Stimulated activated CD4-positive, alpha-beta T cell treated with anti-CD3 and anti-CD28 coated beads, TNF-alpha, amount 100 ng/mL, for 1 hour (primary cell): ENCODE measurements around the gene CAPSL.
"Not testable (repeated sequence)": the region's sequence is repeated elsewhere in the genome, so short reads cannot be mapped to it uniquely, and the experiment has no call there.

Experiments used
- DNase-seq, 3 donors: peaks; one replicate each; pipeline ENCODE4 v3.0.0-alpha.2; 2020; ENCODE audit warnings: low read depth in 3 of 3, low spot score in 1 of 3

Gene CAPSL

GRCh38 chr5:35877655-35878054 is 60.8 kb downstream of the CAPSL start:
- DNase-seq: no peak

GRCh38 chr5:35876922-35877321 is 61.5 kb downstream of the CAPSL start:
- no peak for DNase-seq

GRCh38 chr5:35876454-35876853 is 62.0 kb downstream of the CAPSL start:
- no peak for DNase-seq

GRCh38 chr5:35870605-35871004 is 67.8 kb downstream of the CAPSL start:
- no peak for DNase-seq

- DNase-seq: no peak
Observed at GRCh38 chr5:35869685-35870277, 68.6 kb downstream of the CAPSL start.

- no peak for DNase-seq
Observed at GRCh38 chr5:35867998-35868397, 70.4 kb downstream of the CAPSL start.

GRCh38 chr5:35863159-35863558 is 75.3 kb downstream of the CAPSL start:
- no peak for DNase-seq

GRCh38 chr5:35862126-35862525 is 76.3 kb downstream of the CAPSL start:
- DNase-seq: no peak

GRCh38 chr5:35861718-35862117 is 76.7 kb downstream of the CAPSL start:
- DNase-seq: no peak

GRCh38 chr5:35860686-35861085 is 77.7 kb downstream of the CAPSL start:
- DNase-seq: no peak

GRCh38 chr5:35859101-35859661 is 79.2 kb downstream of the CAPSL start:
- DNase-seq: no peak

GRCh38 chr5:35857606-35858205 is 80.7 kb downstream of the CAPSL start:
- DNase-seq: no peak

- no peak for DNase-seq
Observed at GRCh38 chr5:35856765-35857351, 81.6 kb downstream of the CAPSL start, which contains the start of gene IL7R. Gene IL7R (plus strand): TSS chr5:35856891. CDS start chr5:35856978, 87 bp downstream.

- DNase-seq: not testable (repeated sequence)
Observed at GRCh38 chr5:35856186-35856764, 82.1 kb downstream of the CAPSL start.

- DNase-seq: no peak
Observed at GRCh38 chr5:35855187-35855586, 83.2 kb downstream of the CAPSL start.
